Activated CD8-positive, alpha-beta T cell treated with anti-CD3 and anti-CD28 coated beads for 36 hours (primary cell): ENCODE data around the gene CEBPZOS. TPM values are rescaled to one million over a fixed set of nuclear protein-coding genes. Genes with fewer than 3 reads are reported as not detected.
A peak's percentile ranks its signal among the peaks of the same experiment; 100 is the strongest.

Experiments used
- ATAC-seq: fragments of 200-7000 bp; cut with Tn5 transposase; one replicate; pipeline ENCODE4 v1.10.0; 2021; ENCODE audit warnings: mild to moderate bottlenecking, moderate library complexity
- CTCF ChIA-PET: fragments of 350-600 bp; sonication (Branson Sonifier 250); formaldehyde crosslinking; loops from one replicate; lab custom pipeline; 2021; ENCODE audit warnings: antibody characterized with exemption; lab: Charles Lee
- POLR2A ChIA-PET: fragments of 350-600 bp; sonication (Branson Sonifier 250); formaldehyde crosslinking; loops from one replicate; lab custom pipeline; 2021; ENCODE audit warnings: antibody characterized with exemption; lab: Charles Lee
- DNase-seq: peaks from one replicate; pipeline ENCODE4 v3.0.0-alpha.2; 2020
- H3K27ac Mint-ChIP-seq: one replicate; pipeline ENCODE4 v1.8.0; 2021; ENCODE audit warnings: mild to moderate bottlenecking, mixed read lengths
- H3K27me3 Mint-ChIP-seq: one replicate; pipeline ENCODE4 v1.8.0; 2021; ENCODE audit warnings: mixed read lengths
- H3K36me3 Mint-ChIP-seq: one replicate; pipeline ENCODE4 v1.8.0; 2021; ENCODE audit warnings: low read depth, mixed read lengths
- H3K4me1 Mint-ChIP-seq: one replicate; pipeline ENCODE4 v1.8.0; 2021; ENCODE audit warnings: low read depth, mixed read lengths
- H3K4me3 Mint-ChIP-seq: one replicate; pipeline ENCODE4 v1.8.0; 2021; ENCODE audit warnings: mild to moderate bottlenecking, moderate library complexity, mixed read lengths
- H3K9me3 Mint-ChIP-seq: one replicate; pipeline ENCODE4 v1.8.0; 2021; ENCODE audit warnings: mixed read lengths
- intact Hi-C: fragments of 100-400 bp; cut with micrococcal nuclease; formaldehyde crosslinking; loops from one replicate; pipeline ENCODE4 v1.10.0; 2022
- total RNA-seq, 2 experiments: library from RNA; stranded (reverse); gene quantifications; one replicate each; pipeline ENCODE4 v1.2.3, GENCODE V29; 2021
- TF ChIP-seq, protein P1 (sequence below): fragments of 200-600 bp; IDR thresholded peaks from one replicate; pipeline ENCODE4 v1.8.0; 2022; ENCODE audit warnings: antibody characterized with exemption, mild to moderate bottlenecking

Gene CEBPZOS
- 10 to 100 TPM; 43.7 to 48.4 TPM for total RNA-seq

DNA sequence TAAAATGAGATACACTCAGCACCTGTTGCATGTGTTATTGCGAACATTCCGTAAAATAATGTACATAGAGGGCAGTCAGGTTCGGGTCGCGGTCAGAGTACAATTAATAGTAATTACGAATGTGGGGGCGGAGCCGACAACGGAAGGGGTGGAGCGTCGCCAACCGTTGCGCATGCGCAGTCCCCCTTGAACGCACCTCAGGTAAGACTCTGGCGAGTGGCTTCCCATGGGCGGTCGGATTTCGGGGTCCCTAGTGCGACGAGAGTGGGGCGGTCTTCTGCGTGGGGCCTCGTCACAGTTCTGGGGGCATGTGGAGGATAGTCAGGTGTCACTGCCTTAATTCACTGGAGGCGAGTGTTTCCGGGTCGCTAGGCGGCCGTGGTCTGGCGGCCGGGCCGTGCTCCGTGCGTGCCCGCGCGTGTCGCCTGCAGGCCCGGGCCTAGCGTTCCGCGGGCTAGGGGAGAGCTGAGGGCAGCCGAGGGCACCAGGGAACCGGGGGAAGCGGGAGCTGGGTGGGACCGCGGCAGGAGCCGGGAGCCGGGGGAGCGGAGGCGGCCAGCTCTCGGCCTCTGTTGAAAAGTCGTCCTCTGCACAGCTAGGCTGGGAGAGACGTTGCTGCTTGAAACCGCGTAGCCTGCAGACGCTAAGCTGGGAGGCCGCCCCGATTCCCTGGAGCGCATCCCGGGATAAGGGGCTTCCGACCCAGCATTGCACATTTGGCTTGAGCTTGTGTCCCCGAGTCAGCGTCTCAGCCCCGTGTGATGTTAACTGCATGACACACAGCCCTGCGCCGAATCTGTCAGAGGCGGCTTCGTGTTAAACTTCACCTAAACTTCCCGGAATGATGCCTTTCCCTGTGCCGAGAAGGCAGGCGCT is at the start of gene CEBPZOS:
TSS of gene CEBPZOS (plus strand) at position 177 of the 876 bp plus-strand sequence. CDS start 3,209 bp downstream, outside the sequence.
- POLR2A ChIA-PET, result interaction anchor here (0.6 to 1.1 kb wide), 3 partner anchors 39 to 56 kb away, joined by 4 to 5 read pairs (median 4); partner anchors contain the start of gene EIF2AK2
- Mint-ChIP-seq H3K9me3 (no peaks in the 10 kb centered on the region), H3K27me3 (no peaks in the 10 kb centered on the region), H3K27ac (peak within 1 kb of the TSS; percentile 97), H3K4me1 (peaks cover 39% of the 10 kb centered on the region), H3K4me3 (peak within 1 kb of the TSS; percentile 96), H3K36me3 (peaks cover 18% of the 10 kb centered on the region)
- CTCF ChIA-PET, result interaction anchor here (0.7 to 1.5 kb wide), 3 partner anchors 10 to 35 kb away, joined by 3 to 5 read pairs (median 3); partner anchors contain the start of genes CEBPZ and NDUFAF7
- TF ChIP-seq, protein P1, sequence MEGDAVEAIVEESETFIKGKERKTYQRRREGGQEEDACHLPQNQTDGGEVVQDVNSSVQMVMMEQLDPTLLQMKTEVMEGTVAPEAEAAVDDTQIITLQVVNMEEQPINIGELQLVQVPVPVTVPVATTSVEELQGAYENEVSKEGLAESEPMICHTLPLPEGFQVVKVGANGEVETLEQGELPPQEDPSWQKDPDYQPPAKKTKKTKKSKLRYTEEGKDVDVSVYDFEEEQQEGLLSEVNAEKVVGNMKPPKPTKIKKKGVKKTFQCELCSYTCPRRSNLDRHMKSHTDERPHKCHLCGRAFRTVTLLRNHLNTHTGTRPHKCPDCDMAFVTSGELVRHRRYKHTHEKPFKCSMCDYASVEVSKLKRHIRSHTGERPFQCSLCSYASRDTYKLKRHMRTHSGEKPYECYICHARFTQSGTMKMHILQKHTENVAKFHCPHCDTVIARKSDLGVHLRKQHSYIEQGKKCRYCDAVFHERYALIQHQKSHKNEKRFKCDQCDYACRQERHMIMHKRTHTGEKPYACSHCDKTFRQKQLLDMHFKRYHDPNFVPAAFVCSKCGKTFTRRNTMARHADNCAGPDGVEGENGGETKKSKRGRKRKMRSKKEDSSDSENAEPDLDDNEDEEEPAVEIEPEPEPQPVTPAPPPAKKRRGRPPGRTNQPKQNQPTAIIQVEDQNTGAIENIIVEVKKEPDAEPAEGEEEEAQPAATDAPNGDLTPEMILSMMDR, result no peak
- DNase-seq, result peak; percentile 92
- peak; percentile 88 for ATAC-seq
- intact Hi-C loops, result loop anchor here (5.0 kb wide), 1 partner anchor 36 kb away; the partner anchor contains the start of genes CEBPZ and NDUFAF7

DNA sequence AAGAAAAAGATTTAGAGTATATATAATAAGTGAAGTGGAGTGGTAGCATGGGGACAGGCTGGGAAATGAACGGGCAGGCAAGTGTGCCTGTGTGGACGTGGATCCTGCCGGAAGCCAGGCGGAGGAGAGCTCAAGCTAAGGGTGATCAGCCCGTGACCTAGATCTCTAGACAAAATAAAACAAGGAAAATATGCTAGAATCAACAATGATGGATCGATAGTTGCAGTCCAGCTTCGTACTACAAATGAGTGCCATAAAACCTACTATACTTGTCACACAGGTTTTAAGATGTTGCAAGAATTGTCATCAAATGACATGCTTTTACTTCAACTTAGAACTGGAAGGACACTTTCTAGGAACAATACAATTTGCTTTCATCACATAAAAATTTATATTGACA is 48.0 kb upstream of the CEBPZOS start:
- Mint-ChIP-seq H3K4me1 (peaks cover 26% of the 10 kb centered on the region), H3K9me3 (peaks cover under 1% of the 10 kb centered on the region), H3K27me3 (no peaks in the 10 kb centered on the region), H3K36me3 (peaks cover 41% of the 10 kb centered on the region), H3K27ac (no peak overlapping the region), H3K4me3 (no peak overlapping the region)
- ChIA-PET CTCF (no interaction called here), POLR2A (interaction anchor here (1.0 kb wide), 1 partner anchor 7 kb away, joined by 3 read pairs; no protein-coding TSS in a partner anchor)
- DNase-seq (no peak), ATAC-seq (no peak)
- TF ChIP-seq, protein P1, result no peak
- intact Hi-C loops, result no loop called here

DNA sequence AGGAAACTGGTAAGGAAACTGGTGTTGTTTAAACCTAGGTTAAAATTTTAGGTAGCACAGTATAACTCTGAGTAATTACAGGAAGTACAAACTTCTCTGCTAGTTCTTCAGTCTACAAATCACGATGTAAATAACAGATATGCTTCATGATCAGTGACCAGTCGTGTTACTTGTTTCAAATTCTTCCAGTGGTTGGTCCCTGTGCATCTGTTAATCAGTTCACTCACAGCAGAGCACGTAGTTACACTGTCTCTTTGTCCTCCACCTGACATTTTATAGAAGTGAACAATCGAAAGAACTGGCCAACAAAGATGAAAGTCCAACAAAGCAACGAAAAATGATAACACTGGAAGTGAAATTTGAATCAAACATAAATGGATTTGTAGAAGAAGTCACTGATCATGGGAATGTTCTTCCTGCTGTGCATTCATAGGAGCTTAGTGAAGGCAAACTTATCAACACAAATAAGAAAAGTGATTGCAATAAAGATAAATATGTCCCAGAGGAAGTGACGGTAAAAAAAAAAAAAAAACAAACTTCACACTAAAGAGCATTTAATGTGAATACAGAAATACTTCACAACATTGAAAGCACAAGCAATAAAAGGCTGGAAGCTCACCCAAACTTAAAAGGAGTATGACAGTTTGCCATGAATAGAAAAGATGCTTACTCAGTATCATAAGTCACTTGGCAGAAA is 46.5 kb upstream of the CEBPZOS start:
- H3K9me3 Mint-ChIP-seq, result peaks cover 2% of the 10 kb centered on the region
- peak overlapping the region; percentile 67 for H3K27ac Mint-ChIP-seq
- no peaks in the 10 kb centered on the region for H3K27me3 Mint-ChIP-seq
- peaks cover 33% of the 10 kb centered on the region for H3K4me1 Mint-ChIP-seq
- ChIA-PET CTCF (interaction anchor here (0.6 kb wide), 1 partner anchor 132 kb away, joined by 3 read pairs; no protein-coding TSS in a partner anchor), POLR2A (interaction anchor here (1.0 kb wide), 1 partner anchor 9 kb away, joined by 3 read pairs; no protein-coding TSS in a partner anchor)
- peaks cover 50% of the 10 kb centered on the region for H3K36me3 Mint-ChIP-seq
- peak overlapping the region; percentile 22 for H3K4me3 Mint-ChIP-seq
- no peak for DNase-seq
- TF ChIP-seq, protein P1, result no peak
- intact Hi-C loops, result no loop called here
- ATAC-seq, result peak; percentile 78

DNA sequence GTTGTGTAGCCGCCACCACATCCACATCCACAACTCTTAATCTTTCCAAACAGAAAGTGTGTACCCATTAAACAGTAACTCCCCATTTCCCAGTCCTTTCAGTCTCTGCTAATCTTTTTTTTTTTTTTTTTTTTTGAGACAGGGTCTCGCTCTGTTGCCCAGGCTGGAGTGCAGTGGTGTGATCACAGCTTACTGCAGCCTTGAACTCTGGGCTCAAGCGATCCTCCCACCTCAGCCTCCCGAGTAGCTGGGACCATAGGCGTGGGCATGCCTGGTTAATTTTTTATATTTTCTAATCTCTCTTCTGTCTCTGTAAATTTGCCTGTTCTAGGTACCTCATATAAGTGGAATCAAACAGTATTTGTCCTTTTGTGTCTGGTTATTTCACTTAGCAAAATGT is 43.1 kb upstream of the CEBPZOS start:
- H3K4me1 Mint-ChIP-seq, result peaks cover 50% of the 10 kb centered on the region
- ATAC-seq, result no peak
- peak overlapping the region; percentile 27 for H3K27ac Mint-ChIP-seq
- no peak overlapping the region for H3K4me3 Mint-ChIP-seq
- intact Hi-C loops, result no loop called here
- no peak for DNase-seq
- peaks cover 43% of the 10 kb centered on the region for H3K36me3 Mint-ChIP-seq
- CTCF ChIA-PET, result interaction anchor here (0.6 to 1.3 kb wide), 2 partner anchors 16 to 309 kb away, joined by 3 read pairs; no protein-coding TSS in a partner anchor
- TF ChIP-seq, protein P1, result no peak
- H3K9me3 Mint-ChIP-seq, result peaks cover 2% of the 10 kb centered on the region
- no peaks in the 10 kb centered on the region for H3K27me3 Mint-ChIP-seq
- POLR2A ChIA-PET, result interaction anchor here (1.0 kb wide), 1 partner anchor 13 kb away, joined by 3 read pairs; no protein-coding TSS in a partner anchor
